ENCODE measurements around the gene CAMTA1.
"Not testable (repeated sequence)": the region's sequence is repeated elsewhere in the genome, so short reads cannot be mapped to it uniquely, and the experiment has no call there.

The CAMTA1 gene

GRCh38 chr1:6782151-6782550 lies 3.1 kb upstream of the CAMTA1 start:
- DNase-seq, result no peak

GRCh38 chr1:6783221-6783620 lies 2.0 kb upstream of the CAMTA1 start:
- DNase-seq, result peak; percentile 13

GRCh38 chr1:6783936-6784559 lies 1.2 kb upstream of the CAMTA1 start:
- peak; percentile 44 for DNase-seq

- DNase-seq, result peak; percentile 100
Measured at GRCh38 chr1:6784560-6785317, 515 bp upstream of the CAMTA1 start.

- DNase-seq, result no peak
Measured at GRCh38 chr1:6785728-6786505, 663 bp downstream of the CAMTA1 start.

- peak; percentile 75 for DNase-seq
Measured at GRCh38 chr1:6788946-6789345, 3.7 kb downstream of the CAMTA1 start.

- no peak for DNase-seq
Measured at GRCh38 chr1:6790146-6790545, 4.9 kb downstream of the CAMTA1 start.

- DNase-seq, result peak; percentile 43
Measured at GRCh38 chr1:6794164-6794563, 8.9 kb downstream of the CAMTA1 start.

- DNase-seq, result no peak
Measured at GRCh38 chr1:6795203-6795602, 9.9 kb downstream of the CAMTA1 start.

GRCh38 chr1:6795661-6796060 lies 10.4 kb downstream of the CAMTA1 start:
- DNase-seq, result no peak

- DNase-seq, result no peak
Measured at GRCh38 chr1:6796095-6796494, 10.8 kb downstream of the CAMTA1 start.

GRCh38 chr1:6799499-6799898 lies 14.2 kb downstream of the CAMTA1 start:
- DNase-seq, result no peak

- peak; percentile 70 for DNase-seq
Measured at GRCh38 chr1:6800745-6801144, 15.5 kb downstream of the CAMTA1 start.

- DNase-seq, result no peak
Measured at GRCh38 chr1:6801199-6801598, 15.9 kb downstream of the CAMTA1 start.

GRCh38 chr1:6801966-6802365 lies 16.7 kb downstream of the CAMTA1 start:
- no peak for DNase-seq

GRCh38 chr1:6802454-6802853 lies 17.2 kb downstream of the CAMTA1 start:
- no peak for DNase-seq

GRCh38 chr1:6802893-6803292 lies 17.6 kb downstream of the CAMTA1 start:
- no peak for DNase-seq

GRCh38 chr1:6803357-6803756 lies 18.1 kb downstream of the CAMTA1 start:
- no peak for DNase-seq

GRCh38 chr1:6805004-6805416 lies 19.8 kb downstream of the CAMTA1 start:
- DNase-seq, result peak; percentile 17

GRCh38 chr1:6807782-6808181 lies 22.5 kb downstream of the CAMTA1 start:
- no peak for DNase-seq

GRCh38 chr1:6809461-6809860 lies 24.2 kb downstream of the CAMTA1 start:
- no peak for DNase-seq

- DNase-seq, result not testable (repeated sequence)
Measured at GRCh38 chr1:6810146-6810734, 25.0 kb downstream of the CAMTA1 start.

- no peak for DNase-seq
Measured at GRCh38 chr1:6811583-6811982, 26.3 kb downstream of the CAMTA1 start.

Data from MV-4-11 (cell line).